SK-N-SH (cell line): Measurements from ENCODE around the gene MADCAM1. TPM values are rescaled to one million over a fixed set of nuclear protein-coding genes. Genes with fewer than 3 reads are reported as not detected.

Experiments
- CTCF ChIA-PET: fragments of 300-600, 350-600 bp; formaldehyde crosslinking; extraction: SDS; loops from one replicate; lab custom pipeline; 2021; lab: Yijun Ruan, JAX
- POLR2A ChIA-PET: fragments of 350-600 bp; sonication (Branson Sonifier 250); formaldehyde crosslinking; extraction: SDS; loops from one replicate; lab custom pipeline; 2020; ENCODE audit warnings: antibody characterized with exemption, inconsistent platforms; lab: Yijun Ruan, JAX
- DNase-seq: peaks from one replicate; pipeline ENCODE4 v3.0.0; 2012
- H2AFZ ChIP-seq: fragments of 200-600 bp; sonication (generic); 2 replicates; pipeline ENCODE4 v1.8.1; 2016; ENCODE audit warnings: antibody characterized with exemption, mild to moderate bottlenecking, low read depth
- H3F3A ChIP-seq: fragments of 200-600 bp; sonication (generic); replicated peaks from 2 replicates; pipeline ENCODE3; 2016; ENCODE audit warnings: antibody characterized with exemption, mild to moderate bottlenecking; ENCODE audit not compliant: insufficient read depth
- H3K27ac ChIP-seq, 2 experiments: fragments of 200-500 bp in 1 of 2; fragments of 200-600 bp in 1 of 2; sonication (Bioruptor generic) in 1 of 2; sonication (generic), shearing (Covaris generic) in 1 of 2; 2 replicates each; pipeline versions ENCODE4 v1.5.1 to v1.6.1; 2014 to 2016; ENCODE audit warnings: low read depth in 2 of 2, inconsistent platforms in 1 of 2, low read length in 1 of 2, mild to moderate bottlenecking in 1 of 2, mixed read lengths in 1 of 2
- H3K27me3 ChIP-seq: fragments of 200-600 bp; sonication (generic), shearing (Covaris generic); 2 replicates; pipeline ENCODE4 v1.6.1; 2016; ENCODE audit warnings: mixed run types; ENCODE audit not compliant: insufficient read depth
- H3K36me3 ChIP-seq, 2 experiments: fragments of 200-500 bp in 1 of 2; fragments of 200-600 bp in 1 of 2; sonication (Bioruptor generic) in 1 of 2; sonication (generic) in 1 of 2; replicated peaks in 1 of 2; 2 replicates each; pipeline versions ENCODE3 to v1.5.1; 2014 to 2016; ENCODE audit warnings: low read length in 1 of 2, mild to moderate bottlenecking in 1 of 2; ENCODE audit not compliant: insufficient read depth in 2 of 2, control insufficient read depth in 1 of 2
- H3K4me1 ChIP-seq, 2 experiments: fragments of 200-500 bp in 1 of 2; fragments of 200-600 bp in 1 of 2; sonication (Bioruptor generic) in 1 of 2; sonication (generic), shearing (Covaris generic) in 1 of 2; 2 replicates each; pipeline versions ENCODE4 v1.5.1 to v1.6.1; 2014 to 2016; ENCODE audit warnings: low read depth in 1 of 2, low read length in 1 of 2, mixed run types in 1 of 2; ENCODE audit not compliant: insufficient read depth in 2 of 2, control insufficient read depth in 1 of 2
- H3K4me2 ChIP-seq: fragments of 200-600 bp; sonication (generic), shearing (Covaris generic); 2 replicates; pipeline ENCODE4 v1.6.1; 2017; ENCODE audit warnings: mixed run types
- H3K4me3 ChIP-seq, 2 experiments: fragments of 200-500 bp in 1 of 2; fragments of 200-600 bp in 1 of 2; sonication (Bioruptor generic) in 1 of 2; sonication (generic), shearing (Covaris generic) in 1 of 2; 2 replicates each; pipeline versions ENCODE4 v1.5.1 to v1.8.1; 2014 to 2016; ENCODE audit warnings: low read depth in 2 of 2, inconsistent platforms in 1 of 2, low read length in 1 of 2, mild to moderate bottlenecking in 1 of 2, mixed read lengths in 1 of 2, moderate library complexity in 1 of 2
- H3K79me2 ChIP-seq: fragments of 200-600 bp; sonication (generic); 2 replicates; pipeline ENCODE4 v1.8.1; 2017; ENCODE audit warnings: mild to moderate bottlenecking; ENCODE audit not compliant: insufficient read depth
- H3K9ac ChIP-seq: fragments of 200-600 bp; sonication (generic); 2 replicates; pipeline ENCODE4 v1.6.1; 2017; ENCODE audit warnings: mixed run types
- H3K9me2 ChIP-seq: fragments of 200-600 bp; sonication (generic); 2 replicates; pipeline ENCODE4 v1.6.1; 2017; ENCODE audit warnings: mixed run types
- H3K9me3 ChIP-seq: fragments of 200-600 bp; sonication (generic); 2 replicates; pipeline ENCODE4 v1.6.1; 2017; ENCODE audit warnings: mixed run types, mild to moderate bottlenecking, moderate library complexity
- H4K20me1 ChIP-seq: fragments of 200-600 bp; sonication (generic); 2 replicates; pipeline ENCODE4 v1.6.1; 2017; ENCODE audit warnings: mild to moderate bottlenecking, mixed run types; ENCODE audit not compliant: insufficient read depth
- FOSL2 ChIP-seq: IDR thresholded peaks from 2 replicates; pipeline ENCODE4 v1.4.0; 2012; ENCODE audit warnings: low read depth, mild to moderate bottlenecking, moderate library complexity, borderline replicate concordance
- FOXM1 ChIP-seq: IDR thresholded peaks from 2 replicates; pipeline ENCODE4 v1.4.0; 2012; ENCODE audit warnings: low read depth, mild to moderate bottlenecking
- JUND ChIP-seq: IDR thresholded peaks from 2 replicates; pipeline ENCODE4 v1.4.0; 2012
- MEF2A ChIP-seq: IDR thresholded peaks from 2 replicates; pipeline ENCODE4 v1.4.0; 2012; ENCODE audit warnings: low read depth, borderline replicate concordance
- NRF1 ChIP-seq: IDR thresholded peaks from 2 replicates; pipeline ENCODE4 v1.6.1; 2012; ENCODE audit warnings: low read depth, mild to moderate bottlenecking, low read length
- POLR2AphosphoS5 ChIP-seq: IDR thresholded peaks from 2 replicates; pipeline ENCODE4 v1.6.1; 2012; ENCODE audit warnings: low read depth, low read length
- RFX5 ChIP-seq: IDR thresholded peaks from 2 replicates; pipeline ENCODE4 v1.6.1; 2012; ENCODE audit warnings: mild to moderate bottlenecking, improper control_type of control experiment, low read length
- SMC3 ChIP-seq: IDR thresholded peaks from 2 replicates; pipeline ENCODE4 v1.6.1; 2012; ENCODE audit warnings: low read depth, low read length, improper control_type of control experiment
- TAF1 ChIP-seq: IDR thresholded peaks from 2 replicates; pipeline ENCODE4 v1.6.1; 2012; ENCODE audit warnings: low read depth, mild to moderate bottlenecking, low read length, moderate library complexity, borderline replicate concordance
- TCF12 ChIP-seq: IDR thresholded peaks from 2 replicates; pipeline ENCODE4 v1.4.0; 2012
- TEAD4 ChIP-seq: IDR thresholded peaks from 2 replicates; pipeline ENCODE4 v1.4.0; 2012; ENCODE audit warnings: mild to moderate bottlenecking, borderline replicate concordance; ENCODE audit not compliant: insufficient read depth
- WGBS: methylation state at CpG from one replicate; pipeline ENCODE4 v1.1.6; 2017; ENCODE audit warnings: low lambda C conversion rate; 5-methylcytosine and 5-hydroxymethylcytosine counted together
- polyA plus RNA-seq, 3 experiments: library from polyadenylated mRNA; depleted of rRNA; stranded (reverse); fragments of >200 nt; gene quantifications; 2 replicates each; pipeline ENCODE4 v1.2.3, GENCODE V29; 2012
- TF ChIP-seq, protein P1 (sequence below): fragments of 150-350 bp; IDR thresholded peaks from 2 replicates; pipeline ENCODE4 v1.6.1; 2017; ENCODE audit warnings: antibody characterized with exemption, low read length, low read depth, borderline replicate concordance
- TF ChIP-seq, protein P2 (sequence below): fragments of 150-350 bp; IDR thresholded peaks from 2 replicates; pipeline ENCODE4 v1.6.1; 2016; ENCODE audit warnings: mild to moderate bottlenecking, low read depth, low read length
- TF ChIP-seq, protein P3 (sequence below): IDR thresholded peaks from 2 replicates; pipeline ENCODE4; 2012
- TF ChIP-seq, protein P4 (sequence below): IDR thresholded peaks from 2 replicates; pipeline ENCODE4 v1.4.0; 2012; ENCODE audit warnings: low read depth, borderline replicate concordance
- TF ChIP-seq, protein P5 (sequence below): fragments of 200-600 bp; sonication (generic); IDR thresholded peaks from 2 replicates; pipeline ENCODE4 v1.6.1; 2017; ENCODE audit warnings: antibody characterized with exemption, mild to moderate bottlenecking, moderate library complexity

MADCAM1 gene
- polyA plus RNA-seq, 1 of the 3 experiments (the other 2 are of a cell fraction) = 0.81 TPM

DNA sequence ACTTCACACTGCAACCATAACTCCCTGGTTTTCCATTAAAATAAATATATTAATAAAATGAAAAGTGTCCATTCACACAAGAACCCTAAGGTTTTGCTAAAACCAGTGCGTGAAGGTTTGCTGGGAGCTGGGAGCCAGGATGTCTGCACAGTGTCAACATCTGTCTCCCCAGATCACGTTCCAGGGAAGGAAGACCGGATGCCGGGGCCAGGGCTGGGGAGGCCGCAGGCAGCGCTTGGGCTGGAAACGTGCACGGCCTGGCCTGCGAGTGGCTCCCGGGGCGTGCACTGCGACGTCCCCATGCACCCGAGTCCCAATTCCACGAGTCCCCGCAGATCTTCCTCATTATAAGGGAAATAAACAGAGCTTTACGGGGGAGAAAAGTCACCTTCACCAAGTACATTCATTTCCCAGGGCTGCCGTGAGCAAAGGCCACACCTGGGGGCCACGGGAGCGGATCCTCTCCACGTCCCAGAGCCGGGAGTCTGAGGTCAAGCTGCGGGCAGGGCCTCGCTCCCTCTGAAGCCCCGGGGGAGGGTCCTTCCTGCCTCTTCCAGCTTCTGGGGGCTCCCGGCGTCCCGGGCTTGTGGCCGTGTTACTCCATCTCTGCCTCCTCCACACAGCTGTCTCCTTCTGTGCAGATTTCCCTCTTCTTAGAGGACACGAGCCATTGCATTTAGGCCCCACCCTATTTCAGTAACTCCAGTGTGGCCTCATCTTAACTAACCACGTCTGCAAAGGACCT, 48.3 kb upstream of the MADCAM1 start:
- CTCF ChIA-PET = interaction anchor here (1.0 kb wide), 1 partner anchor 12 kb away, joined by 3 read pairs; no protein-coding TSS in a partner anchor
- DNase-seq = peak; percentile 89
- Histone ChIP-seq H3K27me3 (no peaks in the 10 kb centered on the region), H3K79me2 (no peaks in the 10 kb centered on the region), H2AFZ (no peak overlapping the region), H3K4me1 (peaks cover 0 to 9% of the 10 kb centered on the region in 2 experiments; a peak in 1 of 4 replicates), H3K36me3 (no peaks in the 10 kb centered on the region), H3K9me2 (no peaks in the 10 kb centered on the region), H3K4me2 (no peak overlapping the region), H3F3A (peaks cover 13% of the 10 kb centered on the region), H3K27ac (peak overlapping the region in 1 of 2 experiments; percentile 53; a peak in 2 of 4 replicates), H4K20me1 (no peaks in the 10 kb centered on the region), H3K9me3 (no peaks in the 10 kb centered on the region), H3K9ac (no peak overlapping the region), H3K4me3 (no peak overlapping the region)
- POLR2A ChIA-PET = no interaction called here
- TF ChIP-seq NRF1 (no peak), POLR2AphosphoS5 (no peak), TEAD4 (no peak), SMC3 (no peak), TAF1 (no peak), RFX5 (no peak), FOXM1 (no peak), JUND (no peak), MEF2A (no peak), TCF12 (no peak), FOSL2 (no peak)
- TF ChIP-seq, protein P1, sequence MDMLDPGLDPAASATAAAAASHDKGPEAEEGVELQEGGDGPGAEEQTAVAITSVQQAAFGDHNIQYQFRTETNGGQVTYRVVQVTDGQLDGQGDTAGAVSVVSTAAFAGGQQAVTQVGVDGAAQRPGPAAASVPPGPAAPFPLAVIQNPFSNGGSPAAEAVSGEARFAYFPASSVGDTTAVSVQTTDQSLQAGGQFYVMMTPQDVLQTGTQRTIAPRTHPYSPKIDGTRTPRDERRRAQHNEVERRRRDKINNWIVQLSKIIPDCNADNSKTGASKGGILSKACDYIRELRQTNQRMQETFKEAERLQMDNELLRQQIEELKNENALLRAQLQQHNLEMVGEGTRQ = no peak
- TF ChIP-seq, protein P2, sequence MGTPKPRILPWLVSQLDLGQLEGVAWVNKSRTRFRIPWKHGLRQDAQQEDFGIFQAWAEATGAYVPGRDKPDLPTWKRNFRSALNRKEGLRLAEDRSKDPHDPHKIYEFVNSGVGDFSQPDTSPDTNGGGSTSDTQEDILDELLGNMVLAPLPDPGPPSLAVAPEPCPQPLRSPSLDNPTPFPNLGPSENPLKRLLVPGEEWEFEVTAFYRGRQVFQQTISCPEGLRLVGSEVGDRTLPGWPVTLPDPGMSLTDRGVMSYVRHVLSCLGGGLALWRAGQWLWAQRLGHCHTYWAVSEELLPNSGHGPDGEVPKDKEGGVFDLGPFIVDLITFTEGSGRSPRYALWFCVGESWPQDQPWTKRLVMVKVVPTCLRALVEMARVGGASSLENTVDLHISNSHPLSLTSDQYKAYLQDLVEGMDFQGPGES = no peak
- TF ChIP-seq, protein P3, sequence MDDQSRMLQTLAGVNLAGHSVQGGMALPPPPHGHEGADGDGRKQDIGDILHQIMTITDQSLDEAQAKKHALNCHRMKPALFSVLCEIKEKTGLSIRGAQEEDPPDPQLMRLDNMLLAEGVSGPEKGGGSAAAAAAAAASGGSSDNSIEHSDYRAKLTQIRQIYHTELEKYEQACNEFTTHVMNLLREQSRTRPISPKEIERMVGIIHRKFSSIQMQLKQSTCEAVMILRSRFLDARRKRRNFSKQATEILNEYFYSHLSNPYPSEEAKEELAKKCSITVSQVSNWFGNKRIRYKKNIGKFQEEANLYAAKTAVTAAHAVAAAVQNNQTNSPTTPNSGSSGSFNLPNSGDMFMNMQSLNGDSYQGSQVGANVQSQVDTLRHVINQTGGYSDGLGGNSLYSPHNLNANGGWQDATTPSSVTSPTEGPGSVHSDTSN = no peak
- TF ChIP-seq, protein P4, sequence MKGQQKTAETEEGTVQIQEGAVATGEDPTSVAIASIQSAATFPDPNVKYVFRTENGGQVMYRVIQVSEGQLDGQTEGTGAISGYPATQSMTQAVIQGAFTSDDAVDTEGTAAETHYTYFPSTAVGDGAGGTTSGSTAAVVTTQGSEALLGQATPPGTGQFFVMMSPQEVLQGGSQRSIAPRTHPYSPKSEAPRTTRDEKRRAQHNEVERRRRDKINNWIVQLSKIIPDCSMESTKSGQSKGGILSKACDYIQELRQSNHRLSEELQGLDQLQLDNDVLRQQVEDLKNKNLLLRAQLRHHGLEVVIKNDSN = no peak
- TF ChIP-seq, protein P5, sequence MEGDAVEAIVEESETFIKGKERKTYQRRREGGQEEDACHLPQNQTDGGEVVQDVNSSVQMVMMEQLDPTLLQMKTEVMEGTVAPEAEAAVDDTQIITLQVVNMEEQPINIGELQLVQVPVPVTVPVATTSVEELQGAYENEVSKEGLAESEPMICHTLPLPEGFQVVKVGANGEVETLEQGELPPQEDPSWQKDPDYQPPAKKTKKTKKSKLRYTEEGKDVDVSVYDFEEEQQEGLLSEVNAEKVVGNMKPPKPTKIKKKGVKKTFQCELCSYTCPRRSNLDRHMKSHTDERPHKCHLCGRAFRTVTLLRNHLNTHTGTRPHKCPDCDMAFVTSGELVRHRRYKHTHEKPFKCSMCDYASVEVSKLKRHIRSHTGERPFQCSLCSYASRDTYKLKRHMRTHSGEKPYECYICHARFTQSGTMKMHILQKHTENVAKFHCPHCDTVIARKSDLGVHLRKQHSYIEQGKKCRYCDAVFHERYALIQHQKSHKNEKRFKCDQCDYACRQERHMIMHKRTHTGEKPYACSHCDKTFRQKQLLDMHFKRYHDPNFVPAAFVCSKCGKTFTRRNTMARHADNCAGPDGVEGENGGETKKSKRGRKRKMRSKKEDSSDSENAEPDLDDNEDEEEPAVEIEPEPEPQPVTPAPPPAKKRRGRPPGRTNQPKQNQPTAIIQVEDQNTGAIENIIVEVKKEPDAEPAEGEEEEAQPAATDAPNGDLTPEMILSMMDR = no peak
- WGBS = 51% methylated on average over 28 of the region's 31 CpGs
